VCaP (cell line): Measurements from ENCODE around the gene TMEM132D.
A peak's percentile ranks its signal among the peaks of the same experiment; 100 is the strongest.

Experiments
- H3K27ac ChIP-seq: fragments of 450-650 bp; 2 replicates; pipeline ENCODE4 v1.5.1; 2017
- CTCF ChIP-seq: fragments of 450-650 bp; conservative IDR thresholded peaks from 2 replicates; pipeline ENCODE4 v1.5.1; 2017; ENCODE audit warnings: mild to moderate bottlenecking, moderate library complexity

TMEM132D gene

GRCh38 chr12:129413295-129413694 is 490.5 kb downstream of the TMEM132D start:
- H3K27ac ChIP-seq: no peak overlapping the region
- TF ChIP-seq CTCF: no peak

GRCh38 chr12:129409281-129409680 is 494.5 kb downstream of the TMEM132D start:
- TF ChIP-seq CTCF: no peak
- H3K27ac ChIP-seq: no peak overlapping the region

GRCh38 chr12:129404556-129404955 is 499.3 kb downstream of the TMEM132D start:
- no peak overlapping the region for H3K27ac ChIP-seq

GRCh38 chr12:129401572-129401971 is 502.3 kb downstream of the TMEM132D start:
- H3K27ac ChIP-seq: no peak overlapping the region
- TF ChIP-seq CTCF: no peak

More at GRCh38 chr12:129404556-129404955, 499.3 kb downstream of the TMEM132D start:
- TF ChIP-seq CTCF: no peak

- TF ChIP-seq CTCF: no peak
- no peak overlapping the region for H3K27ac ChIP-seq
These were observed 509.5 kb downstream of the TMEM132D start for GRCh38 chr12:129394177-129394825.

- H3K27ac ChIP-seq: no peak overlapping the region
- TF ChIP-seq CTCF: no peak
These were observed 510.4 kb downstream of the TMEM132D start for GRCh38 chr12:129393357-129393937.

- TF ChIP-seq CTCF: no peak
- peak overlapping the region; percentile 37 for H3K27ac ChIP-seq
These were observed 518.2 kb downstream of the TMEM132D start for GRCh38 chr12:129385637-129385990.
